IPS DF 4.7 (cell line): ENCODE results near the gene SDHC.
"Not testable (repeated sequence)": the region's sequence is repeated elsewhere in the genome, so short reads cannot be mapped to it uniquely, and the experiment has no call there.

Experiments used
- DNase-seq: peaks from one replicate; pipeline ENCODE4 v3.0.0-alpha.2; 2013; ENCODE audit warnings: low spot score; ENCODE audit errors: extremely low read depth

The SDHC gene

GRCh38 chr1:161382214-161383019, 68.2 kb downstream of the SDHC start:
- DNase-seq: no peak

DNA sequence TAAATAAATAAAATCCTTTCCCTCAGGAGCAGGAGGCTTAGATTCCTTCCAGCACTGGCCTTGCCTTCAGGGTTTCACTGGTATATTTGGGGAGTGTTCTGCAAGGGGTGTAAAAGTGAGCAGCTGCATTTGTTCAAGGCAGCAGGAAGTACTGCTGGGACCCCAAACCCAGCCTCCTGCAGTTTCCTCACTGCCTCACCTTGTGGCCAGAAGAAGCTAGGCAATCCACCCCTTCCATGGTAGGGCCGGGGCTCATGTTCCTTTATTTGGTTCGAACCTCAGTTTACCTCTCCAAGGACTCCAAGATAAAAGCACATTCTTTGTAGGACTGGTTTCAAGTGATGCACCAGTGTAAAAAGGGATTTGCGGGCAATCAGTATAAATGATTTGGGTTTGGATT, 74.5 kb downstream of the SDHC start:
- DNase-seq: no peak

- DNase-seq: not testable (repeated sequence)
These were observed 75.0 kb downstream of the SDHC start for GRCh38 chr1:161389158-161389557.

- DNase-seq: no peak
These were observed 75.7 kb downstream of the SDHC start for GRCh38 chr1:161389691-161390558.

- no peak for DNase-seq
These were observed 76.3 kb downstream of the SDHC start for GRCh38 chr1:161390559-161390858.

GRCh38 chr1:161391136-161391535, 77.0 kb downstream of the SDHC start:
- DNase-seq: not testable (repeated sequence)

GRCh38 chr1:161391611-161392010, 77.4 kb downstream of the SDHC start:
- DNase-seq: no peak

GRCh38 chr1:161393151-161393550, 79.0 kb downstream of the SDHC start:
- DNase-seq: no peak

DNA sequence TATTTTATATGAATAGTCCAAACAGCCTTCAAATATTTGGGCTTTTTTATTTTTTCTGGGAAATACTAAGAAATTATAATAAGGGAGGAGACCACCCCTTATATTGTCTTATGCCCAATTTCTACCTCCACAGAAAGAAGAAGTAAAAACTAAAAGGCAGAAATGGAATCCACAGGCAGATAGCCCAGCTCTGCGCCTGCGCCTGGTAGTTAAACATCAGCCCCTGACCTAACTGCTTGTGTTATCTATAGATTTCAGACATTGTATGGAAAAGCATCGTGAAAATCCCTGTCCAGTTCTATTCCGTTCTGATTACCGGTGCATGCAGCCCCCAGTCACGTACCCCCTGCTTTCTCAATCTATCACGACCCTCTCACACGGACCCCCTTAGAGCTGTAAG, 82.9 kb downstream of the SDHC start:
- not testable (repeated sequence) for DNase-seq

DNA sequence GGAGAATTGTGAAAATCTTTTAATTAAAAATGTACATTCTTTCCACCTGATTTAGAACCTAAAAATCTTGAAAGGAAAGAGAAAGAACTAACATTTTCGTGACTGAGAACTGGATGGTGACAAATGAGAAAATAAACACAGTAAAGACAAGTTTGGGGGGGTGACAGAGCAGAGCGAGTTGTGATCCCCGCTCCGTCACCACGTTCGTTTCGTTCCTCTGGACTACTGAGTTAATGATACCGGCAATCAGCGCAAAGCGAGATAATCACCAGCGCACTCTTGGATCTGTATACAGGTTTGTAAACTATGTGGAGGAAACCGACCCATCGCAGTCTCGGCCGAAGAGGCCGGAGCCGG, 84.7 kb downstream of the SDHC start:
- no peak for DNase-seq

DNA sequence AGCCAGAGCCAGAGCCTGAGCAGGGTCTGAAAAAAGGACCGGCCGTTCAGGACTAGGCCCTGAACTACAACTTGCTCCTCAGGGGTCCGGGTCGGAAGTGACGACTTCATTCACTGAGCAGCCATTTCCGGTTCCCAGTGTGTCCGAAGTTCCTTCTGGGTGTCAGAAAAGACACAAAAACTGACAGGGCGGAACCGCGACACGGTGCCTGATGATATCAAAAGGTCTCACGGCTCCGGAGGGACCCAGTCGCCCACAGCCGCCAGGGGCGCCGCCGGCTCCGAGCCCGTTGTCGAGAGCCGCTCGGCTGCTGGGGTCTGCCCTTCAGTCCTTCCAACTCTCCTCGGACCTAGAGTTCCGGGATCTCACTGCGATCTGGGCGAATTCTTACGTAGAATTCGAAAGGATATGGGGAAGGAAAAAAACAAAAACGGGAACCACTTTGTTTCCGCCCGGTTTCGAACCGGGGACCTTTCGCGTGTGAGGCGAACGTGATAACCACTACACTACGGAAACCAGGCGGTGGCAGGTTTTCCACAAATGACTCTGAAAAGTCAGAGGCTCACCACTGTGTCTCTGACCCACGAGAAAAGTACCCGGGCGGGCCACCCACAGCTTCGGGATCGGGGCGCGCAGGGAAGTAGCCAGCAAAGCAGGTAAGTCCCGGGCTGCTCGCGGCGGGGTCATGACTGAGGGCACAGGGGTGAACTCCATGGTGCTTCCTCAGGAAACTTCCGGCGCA, 85.2 kb downstream of the SDHC start:
- peak; percentile 72 for DNase-seq

DNA sequence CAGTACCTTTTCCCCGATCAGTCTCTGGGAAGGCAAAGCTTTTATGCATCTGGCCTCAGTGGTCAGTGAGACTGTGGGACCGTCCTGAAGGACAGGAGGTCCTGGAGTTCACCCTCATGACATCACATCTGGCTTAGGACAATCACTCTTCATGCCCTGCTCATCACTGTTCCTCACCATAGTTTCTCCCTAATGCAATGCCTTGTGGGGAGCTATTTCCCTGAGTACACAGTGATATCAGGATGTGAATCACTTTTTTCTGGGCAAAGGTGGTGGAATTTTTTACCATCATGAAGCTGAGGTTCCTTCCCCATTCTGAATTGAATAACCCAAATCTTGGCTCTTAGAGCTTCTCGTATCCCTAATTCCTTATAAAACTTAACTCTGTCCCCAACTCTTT, 88.3 kb downstream of the SDHC start:
- DNase-seq: no peak

GRCh38 chr1:161404051-161404597, 89.9 kb downstream of the SDHC start:
- DNase-seq: no peak

DNA sequence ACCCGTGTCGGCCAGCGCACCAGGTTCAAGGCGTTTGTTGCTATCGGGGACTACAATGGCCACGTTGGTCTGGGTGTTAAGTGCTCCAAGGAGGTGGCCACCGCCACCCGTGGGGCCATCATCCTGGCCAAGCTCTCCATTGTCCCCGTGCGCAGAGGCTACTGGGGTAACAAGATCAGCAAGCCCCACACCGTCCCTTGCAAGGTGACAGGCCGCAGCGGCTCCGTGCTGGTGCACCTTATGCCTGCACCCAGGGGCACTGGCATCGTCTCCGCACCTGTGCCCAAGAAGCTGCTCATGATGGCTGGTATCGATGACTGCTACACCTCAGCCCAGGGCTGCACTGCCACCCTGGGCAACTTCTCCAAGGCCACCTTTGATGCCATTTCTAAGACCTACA, 92.4 kb downstream of the SDHC start:
- DNase-seq: not testable (repeated sequence)

DNA sequence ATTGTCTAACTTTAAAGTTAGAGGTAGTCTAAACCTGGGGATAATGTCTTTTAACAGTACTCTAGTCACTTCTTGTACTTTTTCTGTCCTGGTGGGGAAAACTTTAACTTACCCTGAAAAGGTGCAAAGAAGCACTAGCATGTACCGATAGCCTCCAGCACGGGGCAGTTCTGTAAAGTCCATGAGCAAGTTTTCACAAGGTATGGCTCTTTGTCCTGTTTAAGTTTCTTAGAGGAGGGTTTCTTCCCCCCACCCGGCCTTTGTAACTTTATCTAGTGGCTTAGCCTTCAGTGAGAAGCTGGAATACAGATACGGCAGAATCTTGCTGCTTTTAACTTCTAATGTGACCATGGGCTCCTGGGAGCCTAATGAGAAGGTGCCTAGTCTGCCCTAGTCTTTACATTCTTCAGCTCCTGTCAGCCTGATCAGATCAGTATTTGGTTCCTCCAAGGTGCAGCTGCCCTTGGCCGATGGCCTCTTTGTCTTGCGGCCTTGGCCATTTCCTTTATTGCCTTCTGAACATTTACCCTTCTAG, 93.3 kb downstream of the SDHC start:
- no peak for DNase-seq

DNA sequence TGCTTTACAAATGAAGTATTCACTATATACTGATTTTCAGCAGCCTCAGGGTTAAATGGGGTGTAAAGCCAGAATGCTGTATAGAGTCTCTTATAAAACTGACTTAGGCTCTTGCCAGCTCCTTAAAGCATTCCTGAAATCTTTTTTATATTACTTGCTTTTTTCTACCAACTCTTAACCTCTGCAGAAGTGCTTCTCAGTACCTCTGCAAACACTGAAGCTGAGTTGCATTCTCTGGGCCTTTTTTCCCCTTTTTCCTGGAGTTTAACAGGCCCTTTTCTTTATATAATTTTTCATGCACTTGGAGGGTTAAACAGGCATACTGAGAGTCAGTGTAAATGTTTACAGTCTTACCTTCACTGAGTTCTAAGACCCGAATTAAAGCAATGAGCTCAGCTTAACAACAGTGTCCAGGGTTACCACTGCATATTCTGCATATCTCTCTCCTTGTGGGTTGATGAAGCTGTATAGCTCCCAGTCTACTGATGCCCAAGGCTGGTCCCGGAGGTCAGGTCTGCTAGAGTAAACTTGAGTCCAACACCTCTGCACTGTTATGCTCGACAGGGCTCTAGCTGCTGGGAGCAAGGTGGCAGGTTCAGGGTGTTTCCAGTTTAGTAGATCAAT, 94.4 kb downstream of the SDHC start:
- DNase-seq: no peak

GRCh38 chr1:161409848-161410635, 95.9 kb downstream of the SDHC start:
- DNase-seq: not testable (repeated sequence)

- DNase-seq: not testable (repeated sequence)
These were observed 96.4 kb downstream of the SDHC start for GRCh38 chr1:161410636-161410970.
